ENCODE results near the gene RAPGEF4.

- TF ChIP-seq CTCF (IDR thresholded peaks at IDR 0.05) (no peak), POLR2A (IDR thresholded peaks at IDR 0.05) (no peak)
These were observed 305.1 kb downstream of the RAPGEF4 start for GRCh38 chr2:173040729-173041128.
